Central memory CD4-positive, alpha-beta T cell (primary cell): ENCODE results near the gene ANXA4.
"Not testable (repeated sequence)": the region's sequence is repeated elsewhere in the genome, so short reads cannot be mapped to it uniquely, and the experiment has no call there.

Source experiments
- DNase-seq: peaks from one replicate; pipeline ENCODE4 v3.0.0; 2022

Gene ANXA4

GRCh38 chr2:69779258-69780001, 37.5 kb downstream of the ANXA4 start:
- DNase-seq = no peak

DNA sequence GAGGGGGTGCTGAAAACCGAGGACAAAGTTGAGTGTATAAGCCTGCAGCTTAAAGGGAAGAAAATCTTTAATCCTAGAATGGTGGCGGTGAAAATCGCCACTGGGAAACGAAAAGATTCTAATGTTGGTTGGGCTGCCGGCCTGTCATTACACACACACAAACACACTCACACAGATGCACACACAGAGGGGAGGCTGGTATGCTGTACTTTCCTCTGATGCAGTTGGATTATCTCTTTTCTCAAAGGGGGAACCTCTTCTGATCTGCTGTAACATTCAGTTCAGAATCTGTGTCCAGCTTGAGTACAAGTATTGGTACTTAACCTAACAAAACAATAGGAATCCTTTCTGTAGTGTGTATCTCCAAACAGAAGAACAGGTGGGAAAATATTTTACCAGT, 39.0 kb downstream of the ANXA4 start:
- no peak for DNase-seq

GRCh38 chr2:69781321-69782248, 39.7 kb downstream of the ANXA4 start:
- no peak for DNase-seq

- no peak for DNase-seq
These were observed 42.3 kb downstream of the ANXA4 start for GRCh38 chr2:69784228-69784627.

- DNase-seq = no peak
These were observed 43.4 kb downstream of the ANXA4 start for GRCh38 chr2:69785358-69785757.

DNA sequence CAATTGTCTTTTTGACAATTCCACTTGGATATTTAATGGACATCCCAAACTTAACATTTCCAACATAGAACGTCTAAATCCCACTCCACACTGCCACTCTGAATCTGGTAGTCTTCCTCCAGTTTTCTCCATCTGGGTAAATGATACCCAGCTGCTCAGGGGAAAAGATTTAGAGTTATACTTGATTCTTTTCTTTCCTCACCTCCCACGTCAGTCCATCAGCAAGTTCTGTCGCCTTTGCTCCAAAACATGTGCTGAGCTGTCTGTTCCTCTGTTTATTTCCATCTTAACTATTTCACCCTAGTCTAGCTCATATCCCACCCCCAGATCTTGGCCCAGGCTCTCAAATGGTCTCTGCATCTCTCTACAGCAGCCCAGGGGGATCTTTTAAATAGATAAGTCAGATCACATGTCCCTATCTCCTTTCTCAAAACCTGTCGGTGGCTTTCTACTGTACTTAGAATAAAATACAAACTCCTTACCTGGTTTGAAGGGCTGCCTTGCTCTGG, 44.2 kb downstream of the ANXA4 start:
- DNase-seq = no peak

GRCh38 chr2:69789175-69789721, 47.3 kb downstream of the ANXA4 start:
- DNase-seq = no peak

- no peak for DNase-seq
These were observed 48.1 kb downstream of the ANXA4 start for GRCh38 chr2:69789772-69790600.

DNA sequence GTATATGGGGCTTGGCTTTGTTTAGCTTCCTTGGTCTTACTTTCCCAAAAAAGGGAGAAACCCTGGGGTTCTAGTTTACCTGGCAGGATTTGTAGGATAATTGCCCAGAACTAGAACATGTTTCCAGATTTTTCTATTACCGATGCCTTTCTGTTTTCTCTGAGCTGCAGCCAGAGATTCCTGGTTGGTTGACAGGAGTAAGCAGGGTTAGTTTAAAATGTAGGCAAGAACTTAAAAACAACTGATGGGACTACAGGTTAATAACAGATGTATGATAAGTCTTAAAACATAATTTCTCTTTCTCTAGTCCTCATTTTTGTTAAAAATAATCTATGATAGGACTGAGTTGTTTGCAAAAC, 48.6 kb downstream of the ANXA4 start:
- DNase-seq = no peak

GRCh38 chr2:69791045-69791444, 49.1 kb downstream of the ANXA4 start:
- DNase-seq = no peak

DNA sequence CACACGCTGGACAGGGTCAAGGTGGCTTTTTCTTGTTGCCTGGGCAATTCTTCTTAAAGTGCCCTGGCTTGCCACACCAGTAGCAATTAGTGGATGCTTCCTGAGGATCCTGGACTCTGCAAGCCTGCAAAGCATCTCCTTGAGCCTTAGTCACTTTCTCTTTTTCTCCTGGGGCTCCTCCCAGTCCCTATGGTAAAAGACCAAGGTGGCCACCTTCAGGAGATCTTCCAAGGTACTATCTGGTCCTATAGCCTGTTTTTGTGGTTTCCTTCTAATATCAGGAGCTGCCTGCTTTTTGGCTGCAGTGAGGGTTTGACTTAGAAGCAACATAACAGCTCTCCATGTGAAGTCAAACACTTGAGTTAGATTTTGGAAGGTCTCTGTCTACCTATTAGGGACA, 54.2 kb downstream of the ANXA4 start:
- no peak for DNase-seq

DNA sequence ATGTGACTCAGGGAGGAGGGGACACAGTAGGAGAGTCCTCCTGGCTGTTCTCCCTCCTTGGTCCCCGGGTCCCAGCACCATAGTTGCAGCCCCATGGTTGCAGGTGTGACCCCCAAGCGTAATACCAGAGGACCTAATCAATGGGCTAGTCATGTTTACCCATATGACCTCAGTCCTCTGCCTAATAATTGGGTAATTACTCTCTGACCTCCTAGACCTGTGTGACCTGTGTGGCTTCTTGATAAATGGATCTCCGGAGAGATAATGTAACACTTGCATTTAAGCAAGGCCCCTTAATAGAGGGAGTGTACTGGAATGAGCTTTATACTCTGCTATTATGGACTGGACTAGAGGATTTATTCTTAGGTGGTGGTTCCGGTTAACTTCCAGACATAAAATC, 55.3 kb downstream of the ANXA4 start:
- DNase-seq = no peak

DNA sequence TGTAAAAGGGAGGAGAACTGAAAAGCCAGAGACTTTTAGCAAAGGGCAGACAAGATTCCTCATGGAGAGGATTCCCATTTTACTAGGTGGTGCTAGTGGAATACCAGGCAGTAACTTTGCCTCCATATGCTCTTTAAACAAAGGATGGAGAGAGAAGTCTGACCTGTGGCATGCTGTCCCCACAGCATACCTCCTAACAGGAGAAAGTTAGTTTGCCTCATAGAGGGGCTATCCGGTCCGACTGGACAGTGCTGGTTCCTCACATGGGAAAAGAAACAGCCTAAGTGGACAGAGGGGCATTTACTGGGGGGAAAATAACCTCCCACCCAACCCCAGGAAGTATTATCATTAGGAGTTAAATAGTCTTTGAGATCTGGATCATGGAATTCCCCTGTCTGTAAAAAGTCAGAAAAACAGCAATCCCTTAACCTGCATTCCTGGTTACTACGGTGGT, 55.9 kb downstream of the ANXA4 start:
- DNase-seq = no peak

GRCh38 chr2:69798290-69798908, 56.5 kb downstream of the ANXA4 start:
- no peak for DNase-seq

GRCh38 chr2:69798909-69799526, 57.1 kb downstream of the ANXA4 start:
- no peak for DNase-seq

- no peak for DNase-seq
These were observed 59.9 kb downstream of the ANXA4 start for GRCh38 chr2:69801745-69802290.

DNA sequence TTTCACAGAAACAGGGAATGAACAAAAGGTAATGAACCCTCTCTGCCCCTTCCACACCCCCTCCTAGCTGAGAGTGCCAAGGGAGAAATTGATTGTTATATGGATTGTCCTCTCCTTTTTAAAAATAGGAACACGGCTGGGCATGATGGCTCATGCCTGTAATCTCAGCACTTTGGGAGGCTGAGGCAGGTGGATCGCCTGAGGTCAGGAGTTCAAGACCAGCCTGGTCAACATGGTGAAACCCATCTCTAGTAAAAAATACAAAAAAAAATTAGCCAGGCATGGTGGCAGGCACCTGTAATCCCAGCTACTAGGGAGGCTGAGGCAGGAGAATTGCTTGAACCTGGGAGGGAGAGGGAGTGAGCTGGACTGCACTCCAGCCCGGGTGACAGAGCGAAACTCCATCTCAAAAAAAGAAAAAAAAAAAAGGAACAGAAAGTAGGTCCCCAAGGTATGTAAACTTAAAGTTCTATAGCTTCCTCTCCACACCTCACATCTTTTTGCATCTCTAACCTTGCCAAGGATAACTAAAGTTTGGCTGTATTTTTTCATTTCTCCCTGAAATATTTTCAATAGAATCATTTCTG, 60.9 kb downstream of the ANXA4 start:
- not testable (repeated sequence) for DNase-seq

DNA sequence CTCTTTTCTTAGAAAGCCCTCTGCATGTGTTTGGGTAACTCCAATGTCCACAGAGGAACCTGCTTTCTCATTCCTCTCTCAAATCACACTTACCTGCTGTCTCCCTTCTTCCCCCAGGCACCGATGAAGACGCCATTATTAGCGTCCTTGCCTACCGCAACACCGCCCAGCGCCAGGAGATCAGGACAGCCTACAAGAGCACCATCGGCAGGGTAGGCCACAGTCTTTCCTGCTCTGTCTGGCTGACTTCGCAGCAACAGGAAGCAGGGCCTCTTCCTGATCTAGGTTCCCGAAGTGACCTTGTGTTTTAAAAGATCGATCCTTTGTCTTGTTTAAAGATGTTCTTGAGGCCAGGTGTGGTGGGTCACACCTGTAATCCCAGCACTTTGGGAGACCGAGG, 62.5 kb downstream of the ANXA4 start:
- no peak for DNase-seq

DNA sequence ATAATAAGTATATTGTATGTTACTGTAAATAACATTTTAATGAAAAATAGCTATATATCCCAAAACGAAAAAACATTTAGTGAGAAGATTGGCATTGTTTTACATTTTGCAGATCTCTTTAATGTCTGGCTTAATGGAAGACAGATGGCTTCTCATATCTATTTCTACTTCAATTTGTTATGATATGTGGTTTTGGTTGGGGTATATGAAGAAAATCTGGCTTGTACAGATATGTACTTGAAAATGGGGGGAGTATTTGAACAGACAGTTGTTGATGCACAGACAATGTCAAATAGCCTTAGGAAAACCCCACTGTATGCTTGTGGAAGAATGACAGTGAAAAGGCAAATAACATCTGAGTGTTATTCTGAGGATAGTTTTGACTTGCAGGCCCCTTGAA, 64.0 kb downstream of the ANXA4 start:
- no peak for DNase-seq

DNA sequence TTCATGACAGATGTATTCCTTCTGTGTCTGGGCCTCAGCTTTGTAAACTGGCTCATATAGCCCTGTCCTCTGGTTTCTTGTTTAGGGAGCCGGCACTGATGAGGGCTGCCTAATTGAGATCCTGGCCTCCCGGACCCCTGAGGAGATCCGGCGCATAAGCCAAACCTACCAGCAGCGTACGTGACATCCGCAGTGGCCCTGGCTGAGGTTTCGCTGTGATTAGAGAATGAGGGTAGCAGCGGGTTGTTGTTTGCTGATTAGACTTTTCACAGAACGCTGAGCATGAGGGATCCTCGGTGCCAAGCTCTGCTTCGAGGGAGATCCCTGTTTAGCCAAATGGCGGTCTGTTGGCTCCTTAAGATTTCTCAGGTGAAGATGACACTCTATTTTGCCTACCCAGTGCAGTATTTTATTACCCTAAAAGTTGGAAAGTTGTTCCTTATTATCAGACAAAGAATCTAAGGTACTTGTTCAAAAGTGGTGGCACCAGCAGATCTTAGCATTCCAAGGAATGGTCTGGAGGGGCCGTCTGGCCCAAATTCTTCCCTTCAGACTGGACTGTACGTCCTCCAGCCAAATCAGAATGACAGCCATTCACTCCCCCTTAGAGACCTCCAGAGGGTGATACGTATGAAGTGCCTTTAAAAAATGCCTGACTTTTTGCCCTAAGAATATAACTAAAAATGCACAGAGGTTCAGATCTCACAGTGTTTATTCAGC, 66.0 kb downstream of the ANXA4 start:
- no peak for DNase-seq
